G401 (cell line): ENCODE results near the gene ZDHHC20. TPM values are rescaled to one million over a fixed set of nuclear protein-coding genes. Genes with fewer than 3 reads are reported as not detected.

Experiments
- DNase-seq: peaks from one replicate; pipeline ENCODE4 v3.0.0-alpha.2; 2015; ENCODE audit warnings: low spot score
- in situ Hi-C: cut with HindIII; loops from 2 replicates; pipeline ENCODE4 v1.10.0; 2016; ENCODE audit warnings: low sequenced_read_pairs, mixed read lengths
- total RNA-seq: library from RNA; depleted of rRNA; stranded (reverse); fragments of >200 nt; shearing (Covaris generic); gene quantifications from 2 replicates; pipeline ENCODE4 v1.2.3, GENCODE V29; 2014

The ZDHHC20 gene
- total RNA-seq, 1 experiment from 2014 or later, result 90.6 TPM

DNA sequence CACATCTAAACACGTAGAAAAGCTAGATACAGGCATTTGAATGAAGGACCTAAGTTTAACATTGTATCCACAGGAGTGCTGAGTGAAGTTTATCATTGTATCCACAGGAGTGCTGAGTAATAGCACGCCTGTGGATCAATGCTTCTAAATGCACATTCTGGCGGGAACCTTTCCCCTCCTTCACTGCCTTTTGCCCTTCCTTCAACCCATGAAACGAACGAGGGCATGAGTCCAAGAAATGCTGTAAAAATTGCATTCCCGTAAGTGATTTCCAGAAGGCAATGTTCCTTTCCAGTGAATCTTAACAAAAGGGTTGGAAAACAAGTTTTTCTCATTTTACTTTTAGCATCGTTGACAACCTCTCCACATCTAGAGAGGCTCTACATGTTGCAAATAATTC, 88.1 kb downstream of the ZDHHC20 start:
- in situ Hi-C loops, result no loop called here
- peak; percentile 1 for DNase-seq

DNA sequence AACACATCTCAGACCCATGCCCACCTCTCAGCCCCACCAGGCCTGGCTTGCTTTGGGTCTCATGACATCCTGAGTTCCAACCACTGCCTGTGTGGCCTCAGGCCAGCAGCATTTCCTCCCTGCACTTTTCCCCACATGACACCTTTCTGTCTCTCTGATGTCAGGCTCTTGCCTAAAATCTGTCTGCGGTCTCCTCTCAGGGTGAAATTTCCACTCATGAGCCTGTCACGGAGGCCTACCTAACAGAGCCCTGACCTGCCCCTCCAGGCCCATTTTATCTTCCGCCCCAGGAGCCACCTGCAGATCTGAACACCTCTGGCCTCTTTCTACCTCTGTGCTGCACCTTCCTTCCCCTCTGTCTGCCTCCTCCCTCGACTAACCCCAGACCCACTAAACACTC, 93.5 kb downstream of the ZDHHC20 start:
- in situ Hi-C loops, result no loop called here
- DNase-seq, result no peak

DNA sequence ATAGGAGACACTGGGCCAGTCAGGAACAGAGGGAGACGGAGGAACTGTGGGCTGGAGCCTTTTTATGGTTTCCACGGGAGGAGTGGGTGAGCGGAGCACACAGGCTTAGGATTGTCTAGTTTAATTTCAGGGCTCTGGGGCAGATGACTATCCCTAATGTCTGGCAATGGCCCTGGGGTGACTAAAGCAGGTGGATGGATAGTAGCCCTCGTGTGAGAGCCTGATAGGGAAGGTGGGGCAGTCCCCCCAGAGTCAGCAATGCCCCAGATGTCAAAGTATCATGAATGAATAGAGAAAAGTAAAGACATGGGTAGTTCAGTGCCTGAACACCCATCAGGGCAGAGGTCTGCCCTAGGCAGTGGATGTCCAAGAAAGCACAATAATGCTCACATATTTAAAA, 94.2 kb downstream of the ZDHHC20 start:
- DNase-seq, result no peak
- in situ Hi-C loops, result no loop called here

DNA sequence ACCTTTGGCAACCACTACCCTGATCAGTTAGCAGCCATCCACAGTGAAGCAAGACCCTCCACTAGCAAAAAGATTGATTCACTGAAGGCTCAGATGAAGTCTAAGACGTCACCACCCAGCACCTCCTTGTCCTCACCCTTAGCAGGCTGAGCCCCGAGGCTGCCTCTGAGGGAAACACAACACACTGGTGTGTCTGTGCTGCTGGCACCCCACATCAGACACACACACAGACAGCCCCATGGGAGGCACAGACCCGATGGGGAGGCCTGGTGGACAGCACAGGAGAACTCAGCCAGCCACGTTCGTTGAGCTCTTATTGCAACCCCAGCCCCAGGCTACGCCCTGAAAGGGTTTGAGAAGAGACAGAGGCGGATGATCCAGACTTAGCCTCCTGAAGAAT, 94.7 kb downstream of the ZDHHC20 start:
- in situ Hi-C loops, result no loop called here
- no peak for DNase-seq

DNA sequence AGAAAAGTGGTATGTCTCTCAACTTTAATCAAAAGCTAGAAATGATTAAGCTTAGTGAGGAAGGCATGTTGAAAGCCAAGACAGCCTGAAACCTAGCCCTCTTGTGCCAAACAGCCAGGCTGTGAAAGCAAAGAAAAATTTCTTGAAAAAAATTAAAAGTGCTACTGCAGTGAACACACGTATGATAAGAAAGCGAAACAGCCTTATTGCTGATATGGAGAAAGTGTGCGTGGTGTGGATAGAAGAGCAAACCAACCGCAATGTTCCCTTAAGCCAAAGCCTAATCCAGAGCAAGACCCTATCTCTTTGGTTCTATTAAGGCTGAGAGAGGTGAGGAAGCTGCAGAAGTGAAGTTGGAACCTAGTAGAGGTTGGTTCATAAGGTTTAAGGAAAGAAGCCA, 96.4 kb downstream of the ZDHHC20 start:
- DNase-seq, result no peak
- in situ Hi-C loops, result no loop called here

DNA sequence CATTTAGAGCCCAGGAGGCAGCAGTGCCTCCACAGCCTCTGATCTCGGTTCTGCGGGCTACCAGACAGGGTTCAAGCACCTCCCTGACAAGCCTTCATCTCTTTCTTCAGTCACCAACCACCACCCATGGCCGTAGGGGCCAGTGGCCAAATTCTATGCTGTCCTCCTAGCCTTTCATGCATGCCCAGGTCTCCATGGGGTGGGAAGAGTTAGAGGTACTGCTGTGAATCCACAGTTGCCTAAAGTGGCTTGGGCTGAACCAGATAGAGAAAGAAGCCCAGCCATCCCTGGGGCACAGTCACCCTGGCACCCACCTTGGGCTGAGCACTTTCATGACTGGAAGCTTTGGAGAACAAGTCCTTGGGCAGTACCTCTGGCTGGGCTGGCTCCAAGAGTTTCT, 97.4 kb downstream of the ZDHHC20 start:
- DNase-seq, result no peak
- in situ Hi-C loops, result no loop called here

DNA sequence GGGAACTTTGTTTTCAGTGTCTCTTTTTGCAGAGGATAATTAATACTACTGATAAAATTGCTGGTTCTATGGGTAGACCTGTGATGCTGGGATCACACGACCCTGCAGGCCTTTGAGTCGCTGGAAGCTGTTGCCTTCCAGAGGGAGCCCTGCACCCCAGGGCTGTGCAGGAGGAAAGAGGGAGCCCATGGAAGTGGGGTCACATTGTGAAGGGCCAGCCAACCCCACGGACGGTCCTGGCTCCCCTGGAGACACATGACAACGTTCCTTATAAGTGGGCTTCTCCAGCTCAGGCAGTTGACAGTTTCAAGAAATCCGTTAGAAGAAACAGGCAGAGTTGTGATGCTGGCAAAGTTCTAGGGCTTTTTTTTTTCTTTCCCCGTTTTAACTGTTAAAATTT, 98.0 kb downstream of the ZDHHC20 start:
- in situ Hi-C loops, result no loop called here
- DNase-seq, result no peak

DNA sequence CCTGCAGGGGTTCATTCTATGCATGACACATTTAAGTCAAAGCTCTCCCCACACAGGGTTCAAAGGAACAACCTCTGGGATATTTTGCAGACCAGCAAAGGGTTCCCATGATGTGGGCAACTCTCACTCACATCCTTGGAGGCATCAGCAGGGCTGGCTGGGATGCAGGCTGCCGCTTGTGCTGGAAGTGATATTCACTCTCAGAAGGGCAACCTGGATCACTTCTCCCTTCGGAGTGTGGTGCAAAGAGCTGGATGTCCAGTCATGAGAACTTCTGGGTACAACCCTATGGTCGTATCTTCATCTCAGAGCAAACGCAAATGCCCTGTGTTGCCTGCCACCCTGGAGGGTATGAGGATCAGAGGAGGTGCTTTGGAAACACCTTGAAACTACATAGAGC, 98.6 kb downstream of the ZDHHC20 start:
- no peak for DNase-seq
- in situ Hi-C loops, result no loop called here

DNA sequence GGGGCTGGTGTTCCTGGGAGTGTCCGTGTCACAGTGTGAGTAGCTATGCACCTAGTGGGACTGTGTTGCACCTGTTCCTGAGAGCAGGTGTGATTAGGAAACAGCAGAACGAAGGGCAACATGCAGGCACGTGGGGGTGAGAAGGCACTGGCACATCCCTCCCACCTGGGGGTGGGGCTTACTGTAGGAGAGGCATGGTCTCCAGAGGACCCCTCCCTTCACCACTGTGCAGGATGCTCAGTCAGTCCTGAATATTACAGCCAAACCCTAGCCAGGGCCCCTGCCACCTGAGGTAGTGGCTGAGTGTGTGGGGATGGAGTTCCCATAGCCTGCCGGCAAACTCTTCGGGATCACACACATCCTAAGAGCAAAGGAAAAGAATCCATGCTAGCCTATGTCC, 99.2 kb downstream of the ZDHHC20 start:
- in situ Hi-C loops, result no loop called here
- DNase-seq, result no peak

DNA sequence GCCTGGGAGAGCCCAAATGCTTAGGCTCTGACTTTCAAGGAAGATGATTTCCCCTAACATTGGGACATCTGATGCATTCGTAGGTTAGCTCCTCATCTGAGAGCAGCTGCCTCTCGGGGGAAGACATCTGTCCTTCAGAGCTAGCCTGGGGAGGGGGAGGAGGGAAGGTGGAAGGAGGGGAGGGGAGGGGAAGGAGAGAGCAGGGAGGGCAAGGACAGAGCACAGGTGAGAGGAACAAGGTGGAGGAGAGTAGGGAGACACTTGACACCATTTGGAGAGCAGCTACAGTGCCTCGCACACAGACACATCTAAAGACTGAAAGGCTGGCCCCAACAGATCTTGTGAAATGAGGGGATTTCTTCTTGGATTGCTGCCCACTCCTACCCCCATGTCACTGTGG, 103.8 kb downstream of the ZDHHC20 start:
- no peak for DNase-seq
- in situ Hi-C loops, result no loop called here

DNA sequence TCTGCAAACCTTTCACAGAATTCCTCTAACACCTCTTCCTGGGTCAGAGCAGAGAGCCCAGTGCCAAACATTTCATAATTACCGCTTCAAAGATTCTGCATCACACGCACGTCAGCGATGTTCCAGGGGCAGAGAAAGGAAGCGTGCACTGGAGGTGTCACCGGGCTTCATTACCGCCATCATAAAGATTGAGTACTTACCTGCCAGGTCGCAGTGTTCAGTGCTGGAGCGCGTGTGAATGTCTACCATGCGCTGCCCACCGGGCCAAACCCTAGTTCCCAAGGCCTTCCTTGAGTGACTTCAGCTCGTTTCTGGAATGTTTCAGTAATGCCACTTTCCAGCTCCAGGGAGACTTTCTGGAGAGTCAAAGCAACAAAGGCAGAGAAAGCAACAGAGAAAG, 104.4 kb downstream of the ZDHHC20 start:
- in situ Hi-C loops, result no loop called here
- DNase-seq, result no peak

DNA sequence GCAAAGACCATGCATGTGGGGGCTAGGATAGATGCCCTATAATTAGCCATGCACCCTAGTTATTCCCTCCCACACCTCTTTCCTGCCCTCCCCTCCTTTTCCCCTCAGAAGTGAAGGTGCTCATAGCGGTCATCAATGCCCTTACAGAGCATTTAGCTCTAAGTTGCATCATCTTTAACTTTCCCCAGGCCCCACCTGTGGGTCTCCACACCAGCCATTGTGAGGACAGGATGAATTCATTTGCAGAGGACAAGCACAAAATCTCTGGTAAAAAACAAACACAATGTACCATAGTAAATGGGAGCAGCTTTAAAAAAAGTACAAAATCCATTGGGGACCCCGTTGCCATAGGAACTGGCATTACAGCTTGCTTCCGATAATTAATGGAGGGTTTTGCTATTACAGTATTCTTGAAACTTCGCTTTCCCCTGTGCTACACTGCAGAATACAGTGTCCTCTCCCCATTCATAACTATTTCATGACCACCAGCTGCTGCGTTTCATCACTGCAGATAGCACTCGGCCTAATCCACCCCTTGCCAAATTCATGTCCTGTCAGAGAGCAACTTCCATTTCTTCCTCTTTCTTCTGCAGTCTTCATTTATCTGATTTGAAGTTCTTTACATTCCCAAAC, 110.5 kb downstream of the ZDHHC20 start:
- DNase-seq, result no peak
- in situ Hi-C loops, result no loop called here

DNA sequence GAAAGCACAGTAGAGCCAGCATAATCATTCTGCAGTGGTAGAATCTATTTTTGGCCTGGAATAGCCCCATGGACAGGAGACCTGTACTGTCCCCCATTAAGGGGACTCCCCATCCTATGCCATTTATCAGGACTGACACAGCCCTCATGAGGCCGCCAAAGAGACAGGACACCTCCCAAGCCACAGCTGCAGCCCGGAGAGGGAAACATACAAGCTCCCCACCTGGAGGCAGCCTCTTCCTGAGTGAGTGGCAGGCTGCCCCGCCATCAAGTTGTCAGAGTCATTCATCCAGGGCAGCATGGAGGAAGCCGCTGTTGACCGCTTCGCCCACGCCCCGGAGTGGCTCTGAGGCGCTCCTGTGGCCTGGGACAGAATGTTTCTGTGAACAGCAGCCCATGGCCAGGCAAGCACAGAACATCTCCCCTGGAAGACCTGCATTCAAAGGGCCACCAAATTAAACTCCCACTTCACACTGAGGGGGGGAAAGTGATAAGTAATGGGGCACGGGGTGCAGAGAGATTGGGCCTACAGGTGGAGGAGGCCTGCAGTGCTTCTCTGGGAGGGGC, 111.3 kb downstream of the ZDHHC20 start:
- in situ Hi-C loops, result no loop called here
- no peak for DNase-seq

DNA sequence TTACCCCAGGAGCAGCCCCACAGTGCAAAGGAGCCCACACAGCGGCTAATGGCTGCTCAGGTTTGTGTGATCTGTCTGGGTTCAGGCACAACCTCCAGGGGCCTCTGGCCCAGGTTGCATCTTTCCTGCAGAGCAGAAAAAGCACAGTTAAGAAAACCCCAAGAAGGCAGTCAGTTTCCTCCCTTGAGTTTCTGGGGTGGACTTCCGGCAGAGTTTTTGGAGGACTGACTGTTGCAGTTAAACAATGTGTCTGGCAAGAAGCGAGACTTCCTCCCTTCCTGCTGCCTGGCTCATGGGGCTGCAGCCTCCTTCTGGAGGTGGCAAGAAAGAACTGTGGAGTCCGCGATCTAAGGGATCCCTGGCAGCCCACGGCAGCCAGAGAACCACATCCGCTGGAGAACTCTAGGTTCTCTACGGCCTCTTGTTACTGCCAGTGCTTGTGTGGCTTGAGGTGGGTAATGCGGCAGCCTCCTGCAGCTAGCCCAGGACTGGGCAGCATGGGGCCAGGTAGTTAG, 114.4 kb downstream of the ZDHHC20 start:
- in situ Hi-C loops, result no loop called here
- DNase-seq, result no peak

DNA sequence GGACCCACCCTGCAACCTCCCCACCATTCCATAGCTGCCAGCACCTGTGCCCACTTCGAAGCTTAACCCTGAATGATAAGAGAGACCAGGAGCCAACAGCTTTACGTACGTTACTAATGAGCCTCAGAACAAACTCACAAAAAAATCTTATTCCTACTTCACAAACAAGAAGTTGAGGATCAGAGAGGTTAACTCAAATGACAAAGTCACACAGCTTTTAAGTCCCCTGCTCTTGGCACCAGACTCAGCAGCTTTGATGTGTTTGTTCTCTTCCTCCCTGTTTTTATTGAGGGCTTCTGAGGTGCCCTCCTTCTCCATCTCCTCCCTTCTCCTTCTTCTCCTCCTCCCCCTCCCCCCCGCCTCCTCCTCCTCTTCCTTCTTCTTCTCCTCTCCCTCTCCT, 115.4 kb downstream of the ZDHHC20 start:
- in situ Hi-C loops, result no loop called here
- DNase-seq, result no peak

DNA sequence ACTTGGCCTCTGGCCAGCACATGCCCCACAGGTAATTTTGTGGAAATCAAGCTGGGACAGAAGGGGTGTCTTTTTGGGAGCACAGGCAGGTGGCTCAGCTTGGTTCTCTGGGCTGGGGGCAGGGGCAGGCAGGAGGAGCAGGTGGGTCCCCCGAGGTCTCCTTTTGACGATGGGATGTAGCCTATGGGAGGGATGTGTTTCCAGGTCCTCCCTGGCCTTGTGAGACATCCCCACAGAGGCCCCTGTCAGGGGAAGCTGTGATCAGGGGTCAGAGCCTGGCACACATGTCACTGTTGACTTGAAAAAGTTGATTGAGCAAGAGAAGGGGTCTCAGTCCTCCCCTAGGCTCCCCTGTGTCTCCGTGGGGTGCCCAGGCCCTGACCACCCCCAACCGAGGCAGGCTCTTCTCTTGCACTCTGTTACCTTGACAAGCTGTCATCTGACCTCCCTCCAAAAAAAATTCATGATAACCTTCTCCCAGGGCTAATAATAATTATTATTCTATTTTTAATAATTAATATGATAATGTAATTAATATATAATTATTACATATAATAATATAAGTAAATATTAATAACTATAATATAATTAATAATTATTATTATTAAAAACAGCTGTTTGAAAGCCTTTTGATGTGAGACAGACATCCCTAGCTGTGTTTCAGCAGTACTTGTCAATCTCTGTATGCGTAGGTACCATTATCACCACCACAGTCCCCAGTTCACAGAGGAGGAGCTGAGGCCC, 116.2 kb downstream of the ZDHHC20 start:
- no peak for DNase-seq
- in situ Hi-C loops, result no loop called here

DNA sequence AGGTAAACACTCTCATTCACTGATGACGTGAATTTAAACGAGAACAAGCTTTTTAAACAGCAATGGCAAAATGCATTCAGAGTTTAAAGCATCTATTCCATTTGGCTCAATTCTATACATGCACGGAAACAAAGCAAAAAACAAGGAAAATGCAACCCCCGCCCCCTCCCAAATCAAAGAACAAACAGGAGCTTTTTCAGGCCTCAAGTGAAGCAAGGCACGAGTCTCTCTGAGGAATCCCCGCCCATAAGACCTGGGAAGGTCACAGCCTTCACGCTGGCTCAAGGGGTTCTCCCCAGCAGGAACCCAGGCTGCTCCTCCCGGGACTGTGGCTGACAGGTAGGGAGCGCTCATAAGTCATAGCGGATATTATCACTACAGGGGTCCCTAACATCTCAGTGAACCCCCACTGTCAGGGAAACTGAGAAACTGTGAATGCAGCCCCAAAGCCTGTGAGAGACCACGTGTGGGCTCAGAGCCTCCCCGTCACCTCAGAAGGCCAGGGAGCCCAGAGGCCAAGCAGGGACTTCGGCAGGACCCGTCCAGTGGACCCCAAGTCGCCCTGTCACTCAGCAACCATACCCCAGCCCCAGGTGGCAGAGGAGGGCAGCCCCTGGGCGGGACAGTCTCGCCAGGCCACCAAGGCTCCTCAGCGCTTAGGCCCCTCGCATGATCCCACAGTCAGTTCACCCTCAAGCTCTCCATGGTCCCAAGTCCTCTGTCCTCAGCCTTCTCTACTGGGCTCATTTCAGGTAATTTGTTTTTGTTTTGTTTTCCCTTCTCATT, 117.3 kb downstream of the ZDHHC20 start:
- no peak for DNase-seq
- in situ Hi-C loops, result no loop called here

DNA sequence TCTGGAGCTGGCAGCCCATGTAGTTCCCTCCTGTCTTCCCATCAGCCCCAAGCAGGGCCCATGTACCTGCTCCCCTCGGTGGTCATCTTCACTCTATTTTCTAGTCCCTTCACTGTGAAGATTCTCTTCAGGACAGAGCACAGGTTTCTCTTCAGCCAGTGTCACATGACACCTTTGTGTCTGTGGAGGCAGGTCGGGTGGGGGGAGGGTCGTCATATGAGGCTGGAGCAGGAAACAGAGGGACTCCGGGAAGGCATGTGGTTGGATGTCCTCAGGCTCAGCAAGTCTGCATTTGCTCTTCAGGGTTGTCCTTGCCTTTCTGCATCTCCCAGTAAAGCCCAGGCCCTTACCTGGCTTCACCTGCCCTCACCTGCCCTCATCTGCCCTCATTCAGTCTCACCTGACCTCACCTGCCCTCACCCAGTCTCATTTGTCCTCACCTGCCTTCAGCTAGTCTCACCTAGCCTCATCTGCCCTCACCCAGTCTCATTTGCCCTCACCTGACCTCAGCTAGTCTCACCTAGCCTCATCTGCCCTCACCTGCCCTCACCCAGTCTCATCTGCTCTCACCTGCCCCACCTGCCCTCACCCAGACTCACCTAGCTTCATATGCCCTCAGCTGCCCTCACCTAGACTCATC, 120.3 kb downstream of the ZDHHC20 start:
- in situ Hi-C loops, result no loop called here
- DNase-seq, result no peak

DNA sequence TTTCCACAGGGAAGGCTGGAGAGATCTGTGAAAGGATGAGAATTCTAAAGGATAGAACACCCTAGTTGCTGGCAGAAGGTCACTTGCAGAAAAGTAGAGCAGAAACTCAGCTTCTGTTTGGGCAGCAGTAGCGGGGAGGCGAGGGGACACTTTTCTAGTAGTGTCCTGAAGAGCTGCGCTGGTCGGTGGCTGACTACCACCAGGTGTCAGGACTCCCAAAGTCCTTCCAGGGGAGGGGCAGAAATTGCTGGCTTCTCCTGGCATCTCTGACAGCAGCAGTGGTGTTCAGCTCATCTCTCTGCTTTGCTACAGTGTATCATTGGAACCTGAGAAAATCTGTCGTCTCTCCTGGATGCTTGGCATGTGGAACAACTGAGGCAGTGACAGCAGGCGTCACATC, 120.9 kb downstream of the ZDHHC20 start:
- in situ Hi-C loops, result no loop called here
- DNase-seq, result no peak
